Astrocyte (in vitro differentiated cells and primary cell): ENCODE results near the gene FASTKD1. TPM values are rescaled to one million over a fixed set of nuclear protein-coding genes. Genes with fewer than 3 reads are reported as not detected.
A peak's percentile ranks its signal among the peaks of the same experiment; 100 is the strongest.

Experiments used
- DNase-seq: peaks from one replicate; pipeline ENCODE4 v3.0.0-alpha.2; 2010; ENCODE audit warnings: low read depth
- FAIRE-seq: peaks from 2 replicates; lab custom pipeline; 2011; peaks lifted over from hg19 to GRCh38; lab: Jason Lieb, UNC
- H2AFZ ChIP-seq: 2 replicates; pipeline ENCODE4 v1.6.0; 2012; ENCODE audit warnings: low read depth, low read length, inconsistent platforms
- H3K27ac ChIP-seq: 2 replicates; pipeline ENCODE4 v1.5.1; 2011; ENCODE audit warnings: low read depth, low read length, inconsistent platforms
- H3K27me3 ChIP-seq: 2 replicates; pipeline ENCODE4 v1.6.0; 2011; ENCODE audit warnings: low read length, inconsistent platforms; ENCODE audit not compliant: insufficient read depth
- H3K36me3 ChIP-seq: 2 replicates; pipeline ENCODE4 v1.5.1; 2011; ENCODE audit warnings: low read length, inconsistent platforms; ENCODE audit not compliant: insufficient read depth
- H3K4me1 ChIP-seq: 2 replicates; pipeline ENCODE4 v1.5.1; 2011; ENCODE audit warnings: low read length, inconsistent platforms; ENCODE audit not compliant: insufficient read depth
- H3K4me2 ChIP-seq: 2 replicates; pipeline ENCODE4 v1.6.0; 2012; ENCODE audit warnings: low read length, inconsistent platforms
- H3K4me3 ChIP-seq: 2 replicates; pipeline ENCODE4 v1.5.1; 2011; ENCODE audit warnings: low read depth, mild to moderate bottlenecking, low read length, inconsistent platforms; ENCODE audit not compliant: insufficient read depth
- H3K79me2 ChIP-seq: 2 replicates; pipeline ENCODE4 v1.6.0; 2012; ENCODE audit warnings: mild to moderate bottlenecking, low read length, inconsistent platforms; ENCODE audit not compliant: insufficient read depth
- H3K9ac ChIP-seq: 2 replicates; pipeline ENCODE4 v1.6.0; 2012; ENCODE audit warnings: mild to moderate bottlenecking, low read length, inconsistent platforms
- H3K9me3 ChIP-seq: 2 replicates; pipeline ENCODE4 v1.5.1; 2012; ENCODE audit warnings: low read depth, mild to moderate bottlenecking, low read length, inconsistent platforms; ENCODE audit not compliant: insufficient read depth
- H4K20me1 ChIP-seq: 2 replicates; pipeline ENCODE4 v1.6.0; 2012; ENCODE audit warnings: low read length, inconsistent platforms; ENCODE audit not compliant: insufficient read depth
- H3K27ac Mint-ChIP-seq: one replicate; pipeline ENCODE4 v1.8.0; 2021; ENCODE audit warnings: mild to moderate bottlenecking, mixed read lengths; ENCODE audit not compliant: unreplicated experiment
- H3K27me3 Mint-ChIP-seq: one replicate; pipeline ENCODE4 v1.8.0; 2021; ENCODE audit warnings: low read depth, mixed read lengths; ENCODE audit not compliant: unreplicated experiment
- H3K36me3 Mint-ChIP-seq: one replicate; pipeline ENCODE4 v1.8.0; 2021; ENCODE audit warnings: low read depth, mixed read lengths; ENCODE audit not compliant: unreplicated experiment
- H3K4me1 Mint-ChIP-seq: one replicate; pipeline ENCODE4 v1.8.0; 2021; ENCODE audit warnings: low read depth, mixed read lengths; ENCODE audit not compliant: unreplicated experiment
- H3K4me3 Mint-ChIP-seq: one replicate; pipeline ENCODE4 v1.8.0; 2021; ENCODE audit warnings: mild to moderate bottlenecking, moderate library complexity, mixed read lengths; ENCODE audit not compliant: unreplicated experiment
- H3K9me3 Mint-ChIP-seq: one replicate; pipeline ENCODE4 v1.8.0; 2021; ENCODE audit warnings: mild to moderate bottlenecking, mixed read lengths; ENCODE audit not compliant: unreplicated experiment
- CTCF ChIP-seq: IDR thresholded peaks from 2 replicates; pipeline ENCODE4 v1.5.1; 2011; ENCODE audit warnings: low read depth, mild to moderate bottlenecking, inconsistent platforms, low read length, moderate library complexity; ENCODE audit not compliant: insufficient read depth
- EZH2 ChIP-seq: IDR thresholded peaks from 2 replicates; pipeline ENCODE4 v1.6.1; 2012; ENCODE audit warnings: mild to moderate bottlenecking, low read length, inconsistent platforms; ENCODE audit not compliant: insufficient read depth
- total RNA-seq: library from RNA; stranded (reverse); gene quantifications from 2 replicates; pipeline ENCODE4 v1.2.1, GENCODE V29; 2021

FASTKD1 gene
- total RNA-seq, 1 donor from 2014 or later: 37.3 TPM

GRCh38 chr2:169613876-169614275, 40.2 kb upstream of the FASTKD1 start:
- Histone ChIP-seq H3K27me3 (no peaks in the 10 kb centered on the region), H3K4me2 (no peak overlapping the region), H3K4me3 (no peak overlapping the region), H3K79me2 (peaks cover 13% of the 10 kb centered on the region), H3K9me3 (no peaks in the 10 kb centered on the region), H3K36me3 (peaks cover 38% of the 10 kb centered on the region), H3K27ac (no peak overlapping the region), H3K9ac (no peak overlapping the region), H2AFZ (no peak overlapping the region), H3K4me1 (no peaks in the 10 kb centered on the region), H4K20me1 (no peaks in the 10 kb centered on the region)
- Mint-ChIP-seq H3K9me3 (peaks cover 6% of the 10 kb centered on the region), H3K4me3 (no peak overlapping the region), H3K36me3 (peaks cover 37% of the 10 kb centered on the region), H3K4me1 (no peaks in the 10 kb centered on the region), H3K27me3 (no peaks in the 10 kb centered on the region), H3K27ac (no peak overlapping the region)
- FAIRE-seq: no peak
- no peak for TF ChIP-seq EZH2
- no peak for TF ChIP-seq CTCF
- DNase-seq: no peak

- Histone ChIP-seq H3K36me3 (peaks cover 33% of the 10 kb centered on the region), H3K4me2 (no peak overlapping the region), H3K27ac (no peak overlapping the region), H3K4me1 (no peaks in the 10 kb centered on the region), H4K20me1 (no peaks in the 10 kb centered on the region), H3K27me3 (no peaks in the 10 kb centered on the region), H3K9ac (no peak overlapping the region), H3K79me2 (peaks cover 6% of the 10 kb centered on the region), H2AFZ (no peak overlapping the region), H3K4me3 (no peak overlapping the region), H3K9me3 (no peaks in the 10 kb centered on the region)
- FAIRE-seq: no peak
- no peak for TF ChIP-seq EZH2
- no peak for TF ChIP-seq CTCF
- Mint-ChIP-seq H3K27me3 (no peaks in the 10 kb centered on the region), H3K4me1 (no peaks in the 10 kb centered on the region), H3K36me3 (peaks cover 6% of the 10 kb centered on the region), H3K4me3 (no peak overlapping the region), H3K27ac (no peak overlapping the region), H3K9me3 (no peaks in the 10 kb centered on the region)
- DNase-seq: no peak
Observed at GRCh38 chr2:169609264-169609663, 35.6 kb upstream of the FASTKD1 start.

GRCh38 chr2:169599568-169599967, 25.9 kb upstream of the FASTKD1 start:
- no peak overlapping the region for H3K4me2 ChIP-seq
- FAIRE-seq (no peak), DNase-seq (no peak)
- peaks cover 96% of the 10 kb centered on the region for H3K79me2 ChIP-seq
- Mint-ChIP-seq H3K27me3 (no peaks in the 10 kb centered on the region), H3K4me3 (no peak overlapping the region), H3K36me3 (no peaks in the 10 kb centered on the region), H3K9me3 (no peaks in the 10 kb centered on the region), H3K4me1 (no peaks in the 10 kb centered on the region), H3K27ac (peak overlapping the region; percentile 26)
- no peak for TF ChIP-seq CTCF
- TF ChIP-seq EZH2: no peak
- no peak overlapping the region for H2AFZ ChIP-seq
- H3K9ac ChIP-seq: no peak overlapping the region
- no peaks in the 10 kb centered on the region for H3K36me3 ChIP-seq
- H4K20me1 ChIP-seq: peaks cover 47% of the 10 kb centered on the region
- H3K9me3 ChIP-seq: no peaks in the 10 kb centered on the region
- H3K4me3 ChIP-seq: no peak overlapping the region
- H3K27ac ChIP-seq: no peak overlapping the region
- no peaks in the 10 kb centered on the region for H3K27me3 ChIP-seq
- no peaks in the 10 kb centered on the region for H3K4me1 ChIP-seq
